ENCODE measurements around the gene SGO2. TPM values are rescaled to one million over a fixed set of nuclear protein-coding genes. Genes with fewer than 3 reads are reported as not detected.

Gene SGO2
- total and polyA plus RNA-seq, 2 of the 13 experiments (the other 11 are each of a cell fraction or from before 2014, with no cell fraction given), result 5.1 to 16.2 TPM

DNA sequence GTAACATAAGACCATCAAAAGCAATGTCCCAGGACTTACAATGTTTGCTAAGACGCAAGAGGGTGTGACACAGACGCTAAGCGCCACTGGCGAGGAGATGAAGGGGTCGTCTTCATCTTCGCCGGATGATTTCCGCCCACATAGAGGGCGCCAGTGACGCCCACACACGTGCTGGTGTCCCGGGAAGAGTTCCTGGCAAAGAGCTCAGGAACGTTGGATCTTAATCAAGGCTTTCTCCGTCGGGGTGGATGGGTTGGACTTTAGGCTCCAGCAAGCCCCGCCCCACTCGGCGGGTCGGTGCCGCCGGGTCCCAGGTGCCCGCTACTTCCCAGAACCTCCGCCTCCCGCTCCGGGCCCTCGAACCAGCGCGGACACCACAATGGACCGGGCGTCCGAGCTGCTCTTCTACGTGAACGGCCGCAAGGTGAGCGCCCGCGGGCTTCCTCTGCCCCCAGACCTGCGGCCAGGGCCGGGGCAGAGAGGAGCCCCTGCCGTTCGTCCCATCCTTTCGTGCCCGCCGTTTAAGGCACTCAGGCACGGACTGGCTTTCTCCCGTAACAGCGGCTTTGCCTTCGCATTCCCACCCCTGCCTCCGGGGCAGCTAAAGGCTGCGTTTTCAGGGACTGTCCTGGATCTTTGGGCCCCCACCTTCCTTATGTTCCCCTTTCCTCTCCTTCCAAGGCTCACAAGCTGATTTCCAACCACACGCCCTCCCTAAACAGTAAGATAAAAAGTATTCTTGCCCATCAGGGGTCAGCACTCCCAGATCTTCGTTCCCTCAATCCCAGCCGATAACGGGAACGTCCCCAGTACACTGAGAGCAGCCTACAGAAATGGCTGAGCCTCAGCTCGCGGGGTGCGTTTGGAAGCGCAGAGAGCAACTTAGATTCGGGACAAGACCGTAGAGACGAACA lies 60.0 kb downstream of the SGO2 start, which contains the start of gene AOX1 (continued):
- TF ChIP-seq, protein P1, sequence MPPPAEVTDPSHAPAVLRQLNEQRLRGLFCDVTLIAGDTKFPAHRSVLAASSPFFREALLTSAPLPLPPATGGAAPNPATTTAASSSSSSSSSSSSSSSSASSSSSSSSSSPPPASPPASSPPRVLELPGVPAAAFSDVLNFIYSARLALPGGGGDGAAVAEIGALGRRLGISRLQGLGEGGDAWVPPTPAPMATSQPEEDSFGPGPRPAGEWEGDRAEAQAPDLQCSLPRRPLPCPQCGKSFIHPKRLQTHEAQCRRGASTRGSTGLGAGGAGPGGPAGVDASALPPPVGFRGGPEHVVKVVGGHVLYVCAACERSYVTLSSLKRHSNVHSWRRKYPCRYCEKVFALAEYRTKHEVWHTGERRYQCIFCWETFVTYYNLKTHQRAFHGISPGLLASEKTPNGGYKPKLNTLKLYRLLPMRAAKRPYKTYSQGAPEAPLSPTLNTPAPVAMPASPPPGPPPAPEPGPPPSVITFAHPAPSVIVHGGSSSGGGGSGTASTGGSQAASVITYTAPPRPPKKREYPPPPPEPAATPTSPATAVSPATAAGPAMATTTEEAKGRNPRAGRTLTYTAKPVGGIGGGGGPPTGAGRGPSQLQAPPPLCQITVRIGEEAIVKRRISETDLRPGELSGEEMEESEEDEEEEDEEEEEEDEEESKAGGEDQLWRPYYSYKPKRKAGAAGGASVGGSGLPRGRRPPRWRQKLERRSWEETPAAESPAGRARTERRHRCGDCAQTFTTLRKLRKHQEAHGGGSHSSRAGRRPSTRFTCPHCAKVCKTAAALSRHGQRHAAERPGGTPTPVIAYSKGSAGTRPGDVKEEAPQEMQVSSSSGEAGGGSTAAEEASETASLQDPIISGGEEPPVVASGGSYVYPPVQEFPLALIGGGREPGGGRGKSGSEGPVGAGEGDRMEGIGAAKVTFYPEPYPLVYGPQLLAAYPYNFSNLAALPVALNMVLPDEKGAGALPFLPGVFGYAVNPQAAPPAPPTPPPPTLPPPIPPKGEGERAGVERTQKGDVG (CRISPR knock-in tag; IDR thresholded peaks at IDR 0.05; ENCODE audit: borderline replicate concordance), result peak; percentile 72; the same call in 1 of the 2 replicates
- TF ChIP-seq CCDC6 (CRISPR knock-in tag; IDR thresholded peaks at IDR 0.05) (no peak; the same call in 1 of the 2 replicates), GATA4 (IDR thresholded peaks at IDR 0.05; ENCODE audit: borderline replicate concordance, low read depth) (no peak), HNRNPLL (IDR thresholded peaks at IDR 0.05; ENCODE audit: low read depth, low read length, poor library complexity, severe bottlenecking) (peak; percentile 90), RFX3 (CRISPR knock-in tag; IDR thresholded peaks at IDR 0.05) (no peak; the same call in 1 of the 2 replicates), RARA (CRISPR knock-in tag; IDR thresholded peaks at IDR 0.05) (no peak), KAT2B (IDR thresholded peaks at IDR 0.05; ENCODE audit: borderline replicate concordance, low read depth, low read length) (no peak), KLF12 (CRISPR knock-in tag; IDR thresholded peaks at IDR 0.05; ENCODE audit: borderline replicate concordance) (peak; percentile 71; the same call in 1 of the 2 replicates), FOXO1 (CRISPR knock-in tag; IDR thresholded peaks at IDR 0.05) (no peak; the same call in 1 of the 2 replicates), ZNF441 (CRISPR knock-in tag; IDR thresholded peaks at IDR 0.05; ENCODE audit: borderline replicate concordance) (peak; percentile 43; the same call in 1 of the 2 replicates), MBD4 (IDR thresholded peaks at IDR 0.05; ENCODE audit: borderline replicate concordance, low read length) (no peak), ZNF605 (CRISPR knock-in tag; IDR thresholded peaks at IDR 0.05) (peak; percentile 69)
- TF ChIP-seq, protein P2, sequence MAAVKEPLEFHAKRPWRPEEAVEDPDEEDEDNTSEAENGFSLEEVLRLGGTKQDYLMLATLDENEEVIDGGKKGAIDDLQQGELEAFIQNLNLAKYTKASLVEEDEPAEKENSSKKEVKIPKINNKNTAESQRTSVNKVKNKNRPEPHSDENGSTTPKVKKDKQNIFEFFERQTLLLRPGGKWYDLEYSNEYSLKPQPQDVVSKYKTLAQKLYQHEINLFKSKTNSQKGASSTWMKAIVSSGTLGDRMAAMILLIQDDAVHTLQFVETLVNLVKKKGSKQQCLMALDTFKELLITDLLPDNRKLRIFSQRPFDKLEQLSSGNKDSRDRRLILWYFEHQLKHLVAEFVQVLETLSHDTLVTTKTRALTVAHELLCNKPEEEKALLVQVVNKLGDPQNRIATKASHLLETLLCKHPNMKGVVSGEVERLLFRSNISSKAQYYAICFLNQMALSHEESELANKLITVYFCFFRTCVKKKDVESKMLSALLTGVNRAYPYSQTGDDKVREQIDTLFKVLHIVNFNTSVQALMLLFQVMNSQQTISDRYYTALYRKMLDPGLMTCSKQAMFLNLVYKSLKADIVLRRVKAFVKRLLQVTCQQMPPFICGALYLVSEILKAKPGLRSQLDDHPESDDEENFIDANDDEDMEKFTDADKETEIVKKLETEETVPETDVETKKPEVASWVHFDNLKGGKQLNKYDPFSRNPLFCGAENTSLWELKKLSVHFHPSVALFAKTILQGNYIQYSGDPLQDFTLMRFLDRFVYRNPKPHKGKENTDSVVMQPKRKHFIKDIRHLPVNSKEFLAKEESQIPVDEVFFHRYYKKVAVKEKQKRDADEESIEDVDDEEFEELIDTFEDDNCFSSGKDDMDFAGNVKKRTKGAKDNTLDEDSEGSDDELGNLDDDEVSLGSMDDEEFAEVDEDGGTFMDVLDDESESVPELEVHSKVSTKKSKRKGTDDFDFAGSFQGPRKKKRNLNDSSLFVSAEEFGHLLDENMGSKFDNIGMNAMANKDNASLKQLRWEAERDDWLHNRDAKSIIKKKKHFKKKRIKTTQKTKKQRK (IDR thresholded peaks at IDR 0.05; ENCODE audit: low read length), result no peak
- TF ChIP-seq, protein P3, sequence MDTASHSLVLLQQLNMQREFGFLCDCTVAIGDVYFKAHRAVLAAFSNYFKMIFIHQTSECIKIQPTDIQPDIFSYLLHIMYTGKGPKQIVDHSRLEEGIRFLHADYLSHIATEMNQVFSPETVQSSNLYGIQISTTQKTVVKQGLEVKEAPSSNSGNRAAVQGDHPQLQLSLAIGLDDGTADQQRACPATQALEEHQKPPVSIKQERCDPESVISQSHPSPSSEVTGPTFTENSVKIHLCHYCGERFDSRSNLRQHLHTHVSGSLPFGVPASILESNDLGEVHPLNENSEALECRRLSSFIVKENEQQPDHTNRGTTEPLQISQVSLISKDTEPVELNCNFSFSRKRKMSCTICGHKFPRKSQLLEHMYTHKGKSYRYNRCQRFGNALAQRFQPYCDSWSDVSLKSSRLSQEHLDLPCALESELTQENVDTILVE (CRISPR knock-in tag; IDR thresholded peaks at IDR 0.05), result peak; percentile 78
- TF ChIP-seq, protein P4, sequence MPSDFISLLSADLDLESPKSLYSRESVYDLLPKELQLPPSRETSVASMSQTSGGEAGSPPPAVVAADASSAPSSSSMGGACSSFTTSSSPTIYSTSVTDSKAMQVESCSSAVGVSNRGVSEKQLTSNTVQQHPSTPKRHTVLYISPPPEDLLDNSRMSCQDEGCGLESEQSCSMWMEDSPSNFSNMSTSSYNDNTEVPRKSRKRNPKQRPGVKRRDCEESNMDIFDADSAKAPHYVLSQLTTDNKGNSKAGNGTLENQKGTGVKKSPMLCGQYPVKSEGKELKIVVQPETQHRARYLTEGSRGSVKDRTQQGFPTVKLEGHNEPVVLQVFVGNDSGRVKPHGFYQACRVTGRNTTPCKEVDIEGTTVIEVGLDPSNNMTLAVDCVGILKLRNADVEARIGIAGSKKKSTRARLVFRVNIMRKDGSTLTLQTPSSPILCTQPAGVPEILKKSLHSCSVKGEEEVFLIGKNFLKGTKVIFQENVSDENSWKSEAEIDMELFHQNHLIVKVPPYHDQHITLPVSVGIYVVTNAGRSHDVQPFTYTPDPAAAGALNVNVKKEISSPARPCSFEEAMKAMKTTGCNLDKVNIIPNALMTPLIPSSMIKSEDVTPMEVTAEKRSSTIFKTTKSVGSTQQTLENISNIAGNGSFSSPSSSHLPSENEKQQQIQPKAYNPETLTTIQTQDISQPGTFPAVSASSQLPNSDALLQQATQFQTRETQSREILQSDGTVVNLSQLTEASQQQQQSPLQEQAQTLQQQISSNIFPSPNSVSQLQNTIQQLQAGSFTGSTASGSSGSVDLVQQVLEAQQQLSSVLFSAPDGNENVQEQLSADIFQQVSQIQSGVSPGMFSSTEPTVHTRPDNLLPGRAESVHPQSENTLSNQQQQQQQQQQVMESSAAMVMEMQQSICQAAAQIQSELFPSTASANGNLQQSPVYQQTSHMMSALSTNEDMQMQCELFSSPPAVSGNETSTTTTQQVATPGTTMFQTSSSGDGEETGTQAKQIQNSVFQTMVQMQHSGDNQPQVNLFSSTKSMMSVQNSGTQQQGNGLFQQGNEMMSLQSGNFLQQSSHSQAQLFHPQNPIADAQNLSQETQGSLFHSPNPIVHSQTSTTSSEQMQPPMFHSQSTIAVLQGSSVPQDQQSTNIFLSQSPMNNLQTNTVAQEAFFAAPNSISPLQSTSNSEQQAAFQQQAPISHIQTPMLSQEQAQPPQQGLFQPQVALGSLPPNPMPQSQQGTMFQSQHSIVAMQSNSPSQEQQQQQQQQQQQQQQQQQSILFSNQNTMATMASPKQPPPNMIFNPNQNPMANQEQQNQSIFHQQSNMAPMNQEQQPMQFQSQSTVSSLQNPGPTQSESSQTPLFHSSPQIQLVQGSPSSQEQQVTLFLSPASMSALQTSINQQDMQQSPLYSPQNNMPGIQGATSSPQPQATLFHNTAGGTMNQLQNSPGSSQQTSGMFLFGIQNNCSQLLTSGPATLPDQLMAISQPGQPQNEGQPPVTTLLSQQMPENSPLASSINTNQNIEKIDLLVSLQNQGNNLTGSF (CRISPR knock-in tag; IDR thresholded peaks at IDR 0.05), result peak; percentile 54

All from HepG2 (cell line).